HCT116 (cell line): ENCODE measurements around the gene CTCFL. TPM values are rescaled to one million over a fixed set of nuclear protein-coding genes. Genes with fewer than 3 reads are reported as not detected.

Experiments
- ATAC-seq: fragments of 200-7000 bp; cut with Tn5 transposase; 2 replicates; pipeline ENCODE4 v1.9.1; 2020; ENCODE audit warnings: mild to moderate bottlenecking, moderate library complexity
- BruUV-seq: library from RNA; stranded (reverse); fragments of 400-500 nt; replicated peaks from 2 replicates; lab custom pipeline; 2021; lab: Mats Ljungman, UMichigan
- CTCF ChIA-PET: fragments of 300-600 bp; sonication (Branson Sonifier 250); formaldehyde crosslinking; loops from one replicate; lab custom pipeline; 2021; ENCODE audit warnings: antibody characterized with exemption; lab: Charles Lee
- POLR2A ChIA-PET: fragments of 300-600, 350-600 bp; sonication (Branson Sonifier 250); formaldehyde crosslinking; loops from one replicate; lab custom pipeline; 2021; ENCODE audit warnings: antibody characterized with exemption; lab: Charles Lee
- RAD21 ChIA-PET, 2 experiments: fragments of 300-600 bp; sonication (Branson Sonifier 250); formaldehyde crosslinking; loops; one replicate each; lab custom pipeline; 2023; ENCODE audit warnings: low total read pairs in 2 of 2; ENCODE audit not compliant: uncharacterized antibody in 2 of 2, unreplicated experiment in 2 of 2, low non-redundant PET in 1 of 2; lab: Charles Lee
- DNase-seq: peaks from one replicate; pipeline ENCODE4 v3.0.0-alpha.2; 2010; ENCODE audit warnings: low read depth, low spot score
- H2AFZ ChIP-seq: fragments of 200-600 bp; shearing (Covaris generic), sonication (generic); 2 replicates; pipeline ENCODE4 v1.6.1; 2017; ENCODE audit warnings: low read depth, mixed run types, mixed read lengths, antibody characterized with exemption, low read length; ENCODE audit not compliant: poor library complexity, severe bottlenecking
- H3K27ac ChIP-seq: 2 replicates; pipeline ENCODE4 v1.5.1; 2012; ENCODE audit warnings: low read depth, low read length
- H3K27me3 ChIP-seq: fragments of 200-600 bp; sonication (generic); 2 replicates; pipeline ENCODE4 v1.6.1; 2016; ENCODE audit warnings: mixed run types, low read length, mixed read lengths; ENCODE audit not compliant: insufficient read depth
- H3K36me3 ChIP-seq, 2 experiments: fragments of 200-500 bp in 1 of 2; fragments of 200-600 bp in 1 of 2; sonication (Bioruptor generic) in 1 of 2; sonication (generic) in 1 of 2; 2 replicates each; pipeline versions ENCODE4 v1.5.1 to v1.6.1; 2014 to 2016; ENCODE audit warnings: low read length in 2 of 2, inconsistent platforms in 1 of 2, mixed read lengths in 1 of 2, mixed run types in 1 of 2; ENCODE audit not compliant: insufficient read depth in 2 of 2, control insufficient read depth in 1 of 2
- H3K4me1 ChIP-seq, 2 experiments: fragments of 200-600 bp in 1 of 2; sonication (generic) in 1 of 2; 2 replicates each; pipeline versions ENCODE4 v1.5.1 to v1.6.1; 2012 to 2017; ENCODE audit warnings: low read length in 2 of 2, inconsistent platforms in 1 of 2, mild to moderate bottlenecking in 1 of 2, mixed read lengths in 1 of 2, mixed run types in 1 of 2, moderate library complexity in 1 of 2; ENCODE audit not compliant: insufficient read depth in 2 of 2, control insufficient read depth in 1 of 2
- H3K4me2 ChIP-seq: fragments of 200-600 bp; sonication (generic); 2 replicates; pipeline ENCODE4 v1.6.1; 2017; ENCODE audit warnings: mixed run types, low read length, mixed read lengths
- H3K4me3 ChIP-seq, 2 experiments: fragments of 200-600 bp in 1 of 2; sonication (generic) in 1 of 2; replicated peaks in 1 of 2; 2 replicates each; pipeline ENCODE4 v1.5.1; 2011 to 2016; ENCODE audit warnings: low read length in 2 of 2, control low read depth in 1 of 2, low read depth in 1 of 2, mild to moderate bottlenecking in 1 of 2, mixed read lengths in 1 of 2, mixed run types in 1 of 2
- H3K79me2 ChIP-seq: fragments of 200-600 bp; sonication (generic); 2 replicates; pipeline ENCODE4 v1.6.1; 2017; ENCODE audit warnings: mild to moderate bottlenecking, mixed run types, low read length, moderate library complexity, mixed read lengths; ENCODE audit not compliant: insufficient read depth
- H3K9ac ChIP-seq: fragments of 200-600 bp; sonication (generic); 2 replicates; pipeline ENCODE4 v1.6.1; 2016; ENCODE audit warnings: low read length, mixed read lengths
- H3K9me2 ChIP-seq: fragments of 200-600 bp; sonication (generic), shearing (Covaris generic); 2 replicates; pipeline ENCODE4 v1.6.1; 2017; ENCODE audit warnings: mixed run types, mild to moderate bottlenecking, moderate library complexity; ENCODE audit not compliant: insufficient read depth
- H3K9me3 ChIP-seq, 2 experiments: fragments of 200-500 bp in 1 of 2; fragments of 200-600 bp in 1 of 2; sonication (Bioruptor generic) in 1 of 2; sonication (generic) in 1 of 2; 2 replicates each; pipeline ENCODE4 v1.6.1; 2014 to 2017; ENCODE audit warnings: low read length in 2 of 2, mixed read lengths in 2 of 2, inconsistent platforms in 1 of 2, low read depth in 1 of 2, mild to moderate bottlenecking in 1 of 2, mixed run types in 1 of 2, moderate library complexity in 1 of 2; ENCODE audit not compliant: control insufficient read depth in 1 of 2, insufficient read depth in 1 of 2
- H4K20me1 ChIP-seq: fragments of 200-600 bp; sonication (generic), shearing (Covaris generic); 2 replicates; pipeline ENCODE4 v1.6.1; 2017; ENCODE audit warnings: mixed run types, mild to moderate bottlenecking, moderate library complexity; ENCODE audit not compliant: insufficient read depth
- EZH2 ChIP-seq: fragments of 200-600 bp; sonication (generic); IDR thresholded peaks from 2 replicates; pipeline ENCODE4 v1.6.1; 2017; ENCODE audit warnings: antibody characterized with exemption, mixed run types
- EZH2phosphoT487 ChIP-seq: fragments of 200-600 bp; IDR thresholded peaks from 2 replicates; pipeline ENCODE4 v1.6.1; 2018; ENCODE audit warnings: antibody characterized with exemption, borderline replicate concordance
- JUND ChIP-seq: IDR thresholded peaks from 2 replicates; pipeline ENCODE4 v1.6.1; 2012
- POLR2A ChIP-seq: IDR thresholded peaks from 2 replicates; pipeline ENCODE4 v1.7.0; 2011; ENCODE audit warnings: borderline replicate concordance; ENCODE audit not compliant: insufficient read depth, insufficient read length; ENCODE audit errors: extremely low read depth
- POLR2AphosphoS5 ChIP-seq: IDR thresholded peaks from 2 replicates; pipeline ENCODE4 v1.6.1; 2011; ENCODE audit warnings: mild to moderate bottlenecking, low read depth, low read length, moderate library complexity
- SIN3A ChIP-seq: IDR thresholded peaks from 2 replicates; pipeline ENCODE4 v1.6.1; 2012; ENCODE audit warnings: low read depth
- SP1 ChIP-seq: IDR thresholded peaks from 2 replicates; pipeline ENCODE4 v1.6.1; 2012; ENCODE audit warnings: low read depth
- YY1 ChIP-seq: IDR thresholded peaks from 2 replicates; pipeline ENCODE4 v1.6.1; 2011; ENCODE audit warnings: low read length, low read depth, moderate library complexity, mild to moderate bottlenecking; ENCODE audit not compliant: insufficient replicate concordance; ENCODE audit errors: extremely low read depth
- ZFX ChIP-seq: fragments of 450-650 bp; IDR thresholded peaks from 2 replicates; pipeline ENCODE4 v1.6.1; 2017
- intact Hi-C: fragments of 100-400 bp; cut with micrococcal nuclease; formaldehyde crosslinking; loops from 2 replicates; pipeline ENCODE4 v1.10.0; 2022
- total RNA-seq: library from RNA; stranded (reverse); gene quantifications from one replicate; pipeline ENCODE4 v1.2.1, GENCODE V29; 2021; ENCODE audit not compliant: unreplicated experiment
- TF ChIP-seq, protein P1 (sequence below): IDR thresholded peaks from 2 replicates; pipeline ENCODE4 v1.6.1; 2012
- TF ChIP-seq, protein P2 (sequence below): IDR thresholded peaks from 2 replicates; pipeline ENCODE4 v1.6.1; 2012; ENCODE audit warnings: low read depth
- TF ChIP-seq, protein P3 (sequence below): IDR thresholded peaks from 2 replicates; pipeline ENCODE4 v1.6.1; 2011; ENCODE audit warnings: mild to moderate bottlenecking, low read length, moderate library complexity; ENCODE audit not compliant: insufficient replicate concordance; ENCODE audit errors: extremely low read depth

Gene CTCFL
- total RNA-seq, 1 experiment from 2014 or later = 0.34 TPM

DNA sequence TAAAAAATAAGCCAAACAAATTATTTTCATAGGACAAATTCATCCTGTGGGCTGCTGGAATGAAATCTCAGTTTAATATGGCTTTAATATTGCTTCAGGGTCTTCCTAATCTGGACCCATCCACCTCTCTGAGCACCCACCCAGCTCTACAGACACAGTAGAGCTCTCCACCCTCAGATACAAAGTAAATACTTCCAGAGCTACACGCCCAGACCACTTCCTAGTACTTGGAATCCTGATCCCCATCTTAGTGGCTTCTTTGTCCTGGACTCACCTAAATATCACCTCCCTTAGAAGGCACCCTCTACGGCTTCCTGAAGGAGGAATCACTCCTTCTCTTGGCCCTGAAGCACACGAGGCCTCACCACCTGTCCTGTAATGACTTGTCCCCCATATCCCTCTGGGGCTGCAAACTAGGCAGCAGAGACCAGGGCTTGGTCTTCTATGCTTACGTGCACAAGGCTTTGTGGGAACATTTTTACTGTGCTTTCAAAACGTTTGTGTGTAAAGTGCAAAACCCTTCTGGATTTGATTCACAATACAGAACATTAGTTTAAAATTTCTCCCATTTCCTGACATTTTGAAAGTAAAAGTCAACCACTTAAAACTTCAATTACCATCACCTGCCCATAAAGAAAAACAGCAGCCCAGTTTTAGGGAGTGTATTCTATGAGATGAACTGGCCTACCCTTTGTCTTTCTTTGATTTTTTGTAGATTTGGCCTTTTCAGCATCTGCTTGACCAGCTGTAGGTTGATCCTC, 2.4 kb downstream of the CTCFL start:
- no peaks in the 10 kb centered on the region for H3K9me2 ChIP-seq
- H3K9ac ChIP-seq = no peak overlapping the region
- BruUV-seq = no TSS peak
- H3K4me2 ChIP-seq = no peak overlapping the region
- H3K27me3 ChIP-seq = peaks cover 17% of the 10 kb centered on the region; the same call in 1 of the 2 replicates
- H3K4me1 ChIP-seq = no peaks in the 10 kb centered on the region
- POLR2A ChIA-PET = no interaction called here
- ATAC-seq = no peak
- no peaks in the 10 kb centered on the region for H3K36me3 ChIP-seq
- no peaks in the 10 kb centered on the region for H4K20me1 ChIP-seq
- H3K4me3 ChIP-seq = no peak overlapping the region
- TF ChIP-seq ZFX (no peak), JUND (no peak), EZH2phosphoT487 (no peak), YY1 (no peak), POLR2A (no peak), POLR2AphosphoS5 (no peak), SIN3A (no peak), SP1 (no peak), EZH2 (no peak)
- TF ChIP-seq, protein P1, sequence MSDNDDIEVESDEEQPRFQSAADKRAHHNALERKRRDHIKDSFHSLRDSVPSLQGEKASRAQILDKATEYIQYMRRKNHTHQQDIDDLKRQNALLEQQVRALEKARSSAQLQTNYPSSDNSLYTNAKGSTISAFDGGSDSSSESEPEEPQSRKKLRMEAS = no peak
- TF ChIP-seq, protein P2, sequence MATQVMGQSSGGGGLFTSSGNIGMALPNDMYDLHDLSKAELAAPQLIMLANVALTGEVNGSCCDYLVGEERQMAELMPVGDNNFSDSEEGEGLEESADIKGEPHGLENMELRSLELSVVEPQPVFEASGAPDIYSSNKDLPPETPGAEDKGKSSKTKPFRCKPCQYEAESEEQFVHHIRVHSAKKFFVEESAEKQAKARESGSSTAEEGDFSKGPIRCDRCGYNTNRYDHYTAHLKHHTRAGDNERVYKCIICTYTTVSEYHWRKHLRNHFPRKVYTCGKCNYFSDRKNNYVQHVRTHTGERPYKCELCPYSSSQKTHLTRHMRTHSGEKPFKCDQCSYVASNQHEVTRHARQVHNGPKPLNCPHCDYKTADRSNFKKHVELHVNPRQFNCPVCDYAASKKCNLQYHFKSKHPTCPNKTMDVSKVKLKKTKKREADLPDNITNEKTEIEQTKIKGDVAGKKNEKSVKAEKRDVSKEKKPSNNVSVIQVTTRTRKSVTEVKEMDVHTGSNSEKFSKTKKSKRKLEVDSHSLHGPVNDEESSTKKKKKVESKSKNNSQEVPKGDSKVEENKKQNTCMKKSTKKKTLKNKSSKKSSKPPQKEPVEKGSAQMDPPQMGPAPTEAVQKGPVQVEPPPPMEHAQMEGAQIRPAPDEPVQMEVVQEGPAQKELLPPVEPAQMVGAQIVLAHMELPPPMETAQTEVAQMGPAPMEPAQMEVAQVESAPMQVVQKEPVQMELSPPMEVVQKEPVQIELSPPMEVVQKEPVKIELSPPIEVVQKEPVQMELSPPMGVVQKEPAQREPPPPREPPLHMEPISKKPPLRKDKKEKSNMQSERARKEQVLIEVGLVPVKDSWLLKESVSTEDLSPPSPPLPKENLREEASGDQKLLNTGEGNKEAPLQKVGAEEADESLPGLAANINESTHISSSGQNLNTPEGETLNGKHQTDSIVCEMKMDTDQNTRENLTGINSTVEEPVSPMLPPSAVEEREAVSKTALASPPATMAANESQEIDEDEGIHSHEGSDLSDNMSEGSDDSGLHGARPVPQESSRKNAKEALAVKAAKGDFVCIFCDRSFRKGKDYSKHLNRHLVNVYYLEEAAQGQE = no peak
- TF ChIP-seq, protein P3, sequence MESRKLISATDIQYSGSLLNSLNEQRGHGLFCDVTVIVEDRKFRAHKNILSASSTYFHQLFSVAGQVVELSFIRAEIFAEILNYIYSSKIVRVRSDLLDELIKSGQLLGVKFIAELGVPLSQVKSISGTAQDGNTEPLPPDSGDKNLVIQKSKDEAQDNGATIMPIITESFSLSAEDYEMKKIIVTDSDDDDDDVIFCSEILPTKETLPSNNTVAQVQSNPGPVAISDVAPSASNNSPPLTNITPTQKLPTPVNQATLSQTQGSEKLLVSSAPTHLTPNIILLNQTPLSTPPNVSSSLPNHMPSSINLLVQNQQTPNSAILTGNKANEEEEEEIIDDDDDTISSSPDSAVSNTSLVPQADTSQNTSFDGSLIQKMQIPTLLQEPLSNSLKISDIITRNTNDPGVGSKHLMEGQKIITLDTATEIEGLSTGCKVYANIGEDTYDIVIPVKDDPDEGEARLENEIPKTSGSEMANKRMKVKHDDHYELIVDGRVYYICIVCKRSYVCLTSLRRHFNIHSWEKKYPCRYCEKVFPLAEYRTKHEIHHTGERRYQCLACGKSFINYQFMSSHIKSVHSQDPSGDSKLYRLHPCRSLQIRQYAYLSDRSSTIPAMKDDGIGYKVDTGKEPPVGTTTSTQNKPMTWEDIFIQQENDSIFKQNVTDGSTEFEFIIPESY = no peak
- TF ChIP-seq, all 23 proteins: peak for 0
- DNase-seq = no peak
- ChIA-PET CTCF (interaction anchor here (0.7 to 0.9 kb wide), 2 partner anchors 13 to 56 kb away, joined by 4 read pairs; no protein-coding TSS in a partner anchor), RAD21 (no interaction called here)
- Histone ChIP-seq H3K79me2 (no peaks in the 10 kb centered on the region), H3K9me3 (no peaks in the 10 kb centered on the region), H3K27ac (no peak overlapping the region), H2AFZ (no peak overlapping the region)
- intact Hi-C loops = no loop called here
